Measurements from ENCODE around the gene MAFF.
A peak's percentile ranks its signal among the peaks of the same experiment; 100 is the strongest.

MAFF gene

DNA sequence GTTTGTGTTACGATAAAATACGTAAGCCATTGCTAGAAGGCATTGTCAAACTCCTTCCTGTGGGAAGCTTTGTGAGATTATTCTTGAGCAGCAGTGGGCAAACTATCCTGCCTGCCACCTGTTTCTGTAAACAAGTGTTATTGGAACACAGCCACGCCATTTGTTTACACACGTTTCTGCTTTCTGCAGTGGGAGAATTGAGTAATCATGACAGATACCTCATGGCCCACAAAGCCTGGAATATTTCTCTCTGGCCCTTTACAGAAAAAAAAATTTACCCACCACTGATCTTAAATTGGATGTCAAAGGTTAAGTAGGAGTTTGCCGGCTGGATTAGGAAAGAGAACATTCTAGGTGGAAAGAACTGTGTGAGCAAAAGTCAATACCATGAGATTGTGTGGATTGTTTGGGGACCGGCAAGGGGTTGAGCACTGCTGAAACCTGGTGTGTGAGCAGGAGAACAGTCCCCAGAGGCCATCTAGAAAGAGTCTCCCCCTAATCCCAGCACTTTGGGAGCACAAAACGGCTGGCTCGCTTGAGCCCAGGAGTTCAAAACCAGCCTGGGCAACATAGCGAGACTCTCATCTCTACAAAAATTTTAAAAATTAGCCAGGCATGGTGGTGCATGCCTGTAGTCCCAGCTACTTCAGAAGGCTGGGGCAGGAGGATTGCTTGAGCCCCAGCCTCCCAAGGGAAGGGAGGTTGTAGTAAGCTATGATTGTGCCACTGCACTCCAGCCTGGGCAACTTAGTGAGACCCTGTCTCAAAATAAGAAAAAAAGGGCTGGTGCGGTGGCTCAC is 14.2 kb upstream of the MAFF start:
- no peak for DNase-seq
- no peaks in the 10 kb centered on the region for H3K27me3 Mint-ChIP-seq
- H3K9me3 Mint-ChIP-seq: no peaks in the 10 kb centered on the region
- peaks cover 4% of the 10 kb centered on the region for H3K4me1 Mint-ChIP-seq (ENCODE audit: low read depth)
- H3K36me3 Mint-ChIP-seq (ENCODE audit: low read depth): no peaks in the 10 kb centered on the region
- no peak overlapping the region for H3K27ac Mint-ChIP-seq
- H3K4me3 Mint-ChIP-seq: no peak overlapping the region

DNA sequence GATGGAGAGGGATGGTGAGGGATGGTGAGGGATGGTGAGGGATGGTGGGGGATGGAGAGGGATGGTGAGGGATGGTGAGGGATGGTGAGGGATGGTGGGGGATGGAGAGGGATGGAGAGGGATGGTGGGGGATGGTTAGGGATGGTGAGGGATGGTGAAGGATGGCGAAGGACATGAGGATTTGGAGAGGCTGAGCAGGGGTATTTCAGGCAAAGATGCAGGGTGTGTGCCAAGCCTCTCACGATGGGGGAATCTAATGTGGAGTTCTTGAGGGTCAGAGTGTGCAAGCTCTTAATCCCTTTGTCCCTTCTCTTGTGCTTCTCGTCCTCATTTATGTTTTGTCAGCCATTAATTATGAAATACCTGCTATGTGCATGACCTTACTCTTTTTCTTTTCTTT is 12.7 kb upstream of the MAFF start:
- H3K27me3 Mint-ChIP-seq: no peaks in the 10 kb centered on the region

DNA sequence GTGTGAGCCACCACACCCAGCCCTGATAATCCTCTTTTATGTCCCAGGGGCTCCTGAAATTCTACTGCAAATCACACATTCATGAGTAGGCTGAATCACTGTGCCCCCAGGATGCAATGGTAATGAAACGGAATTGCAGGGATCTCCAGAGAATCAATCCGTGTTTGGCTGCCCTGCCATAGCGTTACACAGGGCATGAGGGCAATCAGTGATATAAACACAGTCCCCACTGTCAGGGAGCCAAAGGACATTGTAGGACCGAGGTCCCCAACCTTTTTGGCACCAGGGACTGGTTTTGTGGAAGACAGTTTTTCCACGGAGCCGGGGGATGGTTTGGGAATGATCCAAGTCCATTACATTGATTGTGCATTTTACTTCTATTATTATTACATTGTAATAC is 11.2 kb upstream of the MAFF start:
- H3K27me3 Mint-ChIP-seq: no peaks in the 10 kb centered on the region

More for the DNA sequence above, 12.7 kb upstream of the MAFF start:
- H3K4me3 Mint-ChIP-seq: no peak overlapping the region
- DNase-seq: no peak
- no peak overlapping the region for H3K27ac Mint-ChIP-seq
- no peaks in the 10 kb centered on the region for H3K36me3 Mint-ChIP-seq (ENCODE audit: low read depth)
- H3K4me1 Mint-ChIP-seq (ENCODE audit: low read depth): no peaks in the 10 kb centered on the region
- H3K9me3 Mint-ChIP-seq: no peaks in the 10 kb centered on the region

DNA sequence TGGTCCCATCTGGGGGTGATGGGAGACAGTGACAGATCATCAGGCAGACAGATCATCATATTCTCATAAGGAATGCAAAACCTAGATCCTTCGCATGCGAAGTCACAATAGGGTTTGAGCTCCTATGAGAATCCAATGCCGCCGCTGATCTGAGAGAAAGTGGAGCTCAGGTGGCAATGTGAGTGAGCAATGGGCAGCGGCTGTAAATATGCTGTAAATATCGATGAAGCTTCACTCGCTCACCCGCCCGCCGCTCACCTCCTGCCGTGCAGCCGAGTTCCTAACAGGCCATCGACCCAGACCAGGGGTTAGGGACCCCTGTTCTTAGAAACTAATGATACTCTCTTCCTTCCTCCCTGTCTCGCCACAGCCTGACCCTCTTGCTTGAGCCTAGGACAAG is 10.7 kb upstream of the MAFF start:
- Mint-ChIP-seq H3K27me3 (no peaks in the 10 kb centered on the region), H3K4me3 (no peak overlapping the region), H3K36me3 (ENCODE audit: low read depth) (no peaks in the 10 kb centered on the region), H3K27ac (no peak overlapping the region), H3K4me1 (ENCODE audit: low read depth) (peaks cover 4% of the 10 kb centered on the region), H3K9me3 (no peaks in the 10 kb centered on the region)
- no peak for DNase-seq

More for the DNA sequence above, 11.2 kb upstream of the MAFF start:
- DNase-seq: no peak
- Mint-ChIP-seq H3K36me3 (ENCODE audit: low read depth) (no peaks in the 10 kb centered on the region), H3K9me3 (no peaks in the 10 kb centered on the region), H3K27ac (no peak overlapping the region), H3K4me3 (no peak overlapping the region), H3K4me1 (ENCODE audit: low read depth) (peaks cover 4% of the 10 kb centered on the region)

DNA sequence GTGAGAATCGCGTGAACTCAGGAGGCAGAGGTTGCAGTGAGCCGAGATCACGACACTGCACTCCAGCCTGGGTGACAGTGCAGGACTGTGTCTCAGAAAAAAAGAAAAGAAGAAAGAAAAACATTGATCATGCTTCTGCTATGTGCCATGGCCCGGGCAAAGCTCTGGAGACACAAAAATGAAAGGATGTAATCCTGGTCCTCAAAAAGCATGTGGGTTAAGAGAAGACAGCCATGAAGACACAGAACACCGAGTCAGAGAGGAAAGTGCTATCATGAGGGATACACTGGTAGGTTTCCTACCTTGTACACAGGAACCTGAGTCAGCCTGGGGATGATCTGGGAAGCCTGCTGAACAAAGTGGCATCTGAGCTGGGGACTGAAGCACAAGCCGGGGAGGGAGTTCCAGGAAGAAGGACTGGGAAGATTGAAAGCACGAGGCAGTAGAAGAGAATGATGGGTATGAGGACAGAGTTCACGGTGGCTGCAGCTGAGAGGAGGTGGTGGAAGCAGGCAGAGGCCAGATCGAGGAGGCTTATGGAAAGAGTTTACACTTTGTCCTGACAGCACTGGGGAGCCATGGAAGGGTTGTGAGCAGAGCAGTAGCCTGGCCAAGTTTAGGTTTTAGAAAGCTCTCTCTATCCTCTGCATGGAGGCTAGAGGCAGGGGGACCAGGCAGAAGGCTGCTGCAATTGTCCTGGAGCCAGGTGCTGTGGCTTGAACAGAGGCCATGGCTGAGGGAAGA is 9.9 kb upstream of the MAFF start:
- Mint-ChIP-seq H3K4me3 (no peak overlapping the region), H3K27me3 (no peaks in the 10 kb centered on the region), H3K4me1 (ENCODE audit: low read depth) (peaks cover 4% of the 10 kb centered on the region), H3K36me3 (ENCODE audit: low read depth) (no peaks in the 10 kb centered on the region), H3K9me3 (no peaks in the 10 kb centered on the region), H3K27ac (no peak overlapping the region)
- DNase-seq: no peak

DNA sequence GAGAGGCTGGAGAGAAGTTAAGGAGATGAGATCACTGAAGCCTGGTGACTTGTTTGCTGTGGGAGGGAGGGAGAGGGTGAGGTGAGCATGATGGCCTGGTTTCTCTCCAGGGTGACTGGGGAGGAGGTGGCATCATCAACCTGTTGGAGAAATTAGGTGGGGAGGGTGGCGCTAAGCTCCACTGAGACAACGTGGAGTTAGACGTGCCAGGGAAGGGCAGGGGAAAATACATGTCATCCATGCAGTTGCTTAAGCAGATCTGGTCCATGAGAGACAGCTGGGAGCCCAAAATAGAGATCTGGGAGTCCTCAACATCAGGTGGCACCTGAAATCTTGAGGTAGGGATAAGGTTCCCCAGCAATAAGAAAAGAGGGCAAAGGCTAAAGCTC is 9.3 kb upstream of the MAFF start:
- Mint-ChIP-seq H3K36me3 (ENCODE audit: low read depth) (no peaks in the 10 kb centered on the region), H3K27ac (no peak overlapping the region), H3K4me3 (no peak overlapping the region), H3K4me1 (ENCODE audit: low read depth) (peaks cover 4% of the 10 kb centered on the region), H3K9me3 (no peaks in the 10 kb centered on the region), H3K27me3 (no peaks in the 10 kb centered on the region)
- DNase-seq: no peak

DNA sequence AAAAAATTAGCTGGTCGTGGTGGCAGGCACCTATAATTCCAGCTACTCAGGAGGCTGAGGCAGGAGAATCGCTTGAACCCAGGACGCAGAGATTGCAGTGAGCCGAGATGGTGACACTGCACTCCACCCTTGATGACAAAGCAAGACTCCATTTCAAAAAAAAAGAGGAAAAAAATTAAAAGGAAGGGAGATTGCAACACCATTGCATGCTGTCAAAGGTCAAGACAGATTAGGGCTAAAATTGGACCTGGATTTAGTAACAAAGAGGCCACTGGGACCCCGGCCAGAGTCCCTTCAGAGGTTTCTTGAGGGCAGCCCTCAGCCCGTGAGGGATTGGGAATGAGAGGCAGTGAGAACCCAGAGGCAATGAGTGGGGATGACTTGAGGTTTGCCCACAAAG is 8.2 kb upstream of the MAFF start:
- peaks cover 4% of the 10 kb centered on the region for H3K4me1 Mint-ChIP-seq (ENCODE audit: low read depth)
- H3K36me3 Mint-ChIP-seq (ENCODE audit: low read depth): no peaks in the 10 kb centered on the region
- no peak overlapping the region for H3K4me3 Mint-ChIP-seq
- DNase-seq: no peak
- no peaks in the 10 kb centered on the region for H3K9me3 Mint-ChIP-seq
- H3K27ac Mint-ChIP-seq: no peak overlapping the region
- no peaks in the 10 kb centered on the region for H3K27me3 Mint-ChIP-seq

DNA sequence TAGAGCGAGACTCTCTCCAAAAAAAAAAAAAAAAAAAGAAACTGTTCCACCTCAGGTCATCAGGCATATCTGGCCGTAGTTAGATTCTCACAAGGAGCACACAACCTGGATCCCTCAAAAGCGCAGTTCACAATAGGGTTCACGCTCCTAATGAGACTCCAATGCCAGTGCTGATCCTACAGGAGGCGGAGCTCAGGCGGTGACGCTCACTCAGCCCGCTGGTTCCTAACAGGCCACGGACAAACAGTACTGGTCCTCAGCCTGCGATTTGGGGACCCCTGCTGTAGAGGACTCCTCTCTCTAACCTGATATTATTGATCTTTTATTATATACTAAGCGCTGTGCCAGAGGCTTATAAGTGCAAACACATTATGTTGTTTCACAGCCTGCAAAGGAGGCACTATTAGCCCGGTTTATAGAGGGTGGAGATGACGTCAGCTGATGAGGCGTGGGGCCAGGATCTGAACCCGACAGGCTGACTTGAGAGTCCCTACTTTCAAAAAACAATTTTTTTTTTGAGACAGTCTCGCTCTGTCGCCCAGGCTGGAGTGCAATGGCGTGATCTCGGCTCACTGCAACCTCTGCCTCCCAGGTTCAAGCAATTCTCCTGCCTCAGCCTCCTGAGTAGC is 4.9 kb upstream of the MAFF start:
- Mint-ChIP-seq H3K27me3 (no peaks in the 10 kb centered on the region), H3K9me3 (no peaks in the 10 kb centered on the region), H3K27ac (no peak overlapping the region), H3K4me1 (ENCODE audit: low read depth) (peaks cover 20% of the 10 kb centered on the region), H3K36me3 (ENCODE audit: low read depth) (peaks cover 1% of the 10 kb centered on the region), H3K4me3 (no peak overlapping the region)
- DNase-seq: no peak

DNA sequence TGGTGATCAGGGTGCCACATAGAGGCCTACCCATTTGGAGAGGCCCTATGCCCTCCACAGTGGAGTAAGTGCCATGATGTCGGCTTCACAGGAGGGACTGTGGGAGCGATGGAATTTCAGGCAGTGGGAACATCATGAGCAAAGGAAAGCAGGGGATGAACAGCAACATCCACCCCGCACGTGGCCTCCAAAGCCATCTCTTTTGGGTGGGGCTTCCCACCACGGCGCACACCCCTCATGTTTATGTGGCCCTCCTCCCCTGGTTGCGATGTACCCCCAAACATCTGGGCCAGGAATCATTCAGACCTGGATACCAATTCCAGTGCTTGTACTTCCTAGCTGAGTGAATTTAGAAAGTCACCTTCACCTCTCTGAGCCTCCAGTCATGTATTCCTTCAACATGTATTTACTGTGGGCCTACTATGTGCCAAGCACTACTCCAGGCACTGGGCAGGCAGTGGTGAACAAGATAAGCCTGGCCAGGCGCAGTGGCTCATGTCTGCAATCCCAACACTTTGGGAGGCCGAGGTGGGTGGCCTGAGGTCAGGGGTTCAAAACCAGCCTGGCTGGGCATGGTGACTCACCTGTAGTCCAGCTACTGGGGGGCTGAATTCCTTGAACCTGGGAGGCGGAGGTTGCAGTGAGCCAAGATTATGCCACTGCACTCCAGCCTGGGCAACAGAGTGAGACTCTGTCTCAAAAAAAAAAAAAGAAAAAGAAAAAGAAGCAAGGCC is 1.8 kb upstream of the MAFF start:
- Mint-ChIP-seq H3K4me1 (ENCODE audit: low read depth) (peaks cover 38% of the 10 kb centered on the region), H3K4me3 (no peak overlapping the region), H3K27me3 (no peaks in the 10 kb centered on the region), H3K36me3 (ENCODE audit: low read depth) (peaks cover 2% of the 10 kb centered on the region), H3K27ac (no peak overlapping the region), H3K9me3 (no peaks in the 10 kb centered on the region)
- DNase-seq: no peak

DNA sequence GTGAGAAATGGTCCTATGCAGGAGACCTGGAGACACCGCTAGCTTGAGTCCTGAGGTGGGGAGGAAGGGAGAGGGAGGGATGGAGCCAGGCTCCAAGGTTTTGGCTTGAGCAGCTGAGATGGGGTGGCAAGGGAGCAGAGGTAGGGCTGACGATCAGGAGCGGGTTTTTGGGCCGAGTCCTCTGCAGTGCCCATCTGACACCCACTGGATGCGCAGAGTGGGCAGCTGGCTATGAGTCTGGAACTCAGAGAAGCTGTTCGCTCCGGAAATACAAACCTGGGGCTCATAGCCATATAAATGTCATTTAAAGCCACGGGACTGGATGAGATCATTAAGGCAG is 453 bp upstream of the MAFF start:
- Mint-ChIP-seq H3K27me3 (no peaks in the 10 kb centered on the region), H3K27ac (peak overlapping the region; percentile 84), H3K4me3 (peak overlapping the region; percentile 86), H3K4me1 (ENCODE audit: low read depth) (peaks cover 39% of the 10 kb centered on the region), H3K9me3 (no peaks in the 10 kb centered on the region), H3K36me3 (ENCODE audit: low read depth) (peaks cover 4% of the 10 kb centered on the region)
- DNase-seq: no peak

DNA sequence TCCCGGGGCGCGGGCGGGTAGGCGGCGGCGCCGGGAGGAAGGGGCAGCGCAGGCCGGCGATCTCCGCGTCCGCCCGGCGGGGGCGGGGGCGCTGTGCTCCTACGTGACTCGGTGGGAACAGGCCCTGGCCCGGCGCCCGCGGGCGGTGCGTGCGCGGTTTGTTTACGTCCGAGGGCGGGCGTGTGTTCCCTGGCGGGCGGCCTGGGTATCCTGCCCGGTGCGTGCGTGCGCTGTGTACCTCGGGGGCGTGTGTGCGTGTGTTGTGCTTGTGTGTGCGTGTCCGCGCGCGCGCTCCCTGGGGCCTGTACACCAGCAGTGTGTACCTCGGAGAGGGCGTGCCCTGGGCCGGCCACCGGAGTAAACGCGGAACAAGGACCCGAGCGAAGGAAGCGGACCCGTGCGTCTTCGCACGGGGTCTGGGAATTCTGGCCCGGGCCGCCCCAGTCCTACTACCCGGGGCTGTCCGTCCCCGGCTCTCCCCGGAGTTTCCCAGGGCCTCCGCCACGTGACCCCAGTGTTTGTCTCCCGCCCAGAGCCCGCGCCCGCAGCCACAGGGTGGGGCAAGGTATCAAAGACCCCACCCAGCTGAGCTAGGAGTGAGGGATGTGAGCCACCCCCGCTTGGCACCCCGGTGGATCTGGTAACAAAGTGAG is 769 bp downstream of the MAFF start:
- Mint-ChIP-seq H3K27ac (peak overlapping the region; percentile 91), H3K4me1 (ENCODE audit: low read depth) (peaks cover 39% of the 10 kb centered on the region), H3K4me3 (peak overlapping the region; percentile 85), H3K9me3 (no peaks in the 10 kb centered on the region), H3K36me3 (ENCODE audit: low read depth) (peaks cover 4% of the 10 kb centered on the region), H3K27me3 (no peaks in the 10 kb centered on the region)
- peak; percentile 69 for DNase-seq

DNA sequence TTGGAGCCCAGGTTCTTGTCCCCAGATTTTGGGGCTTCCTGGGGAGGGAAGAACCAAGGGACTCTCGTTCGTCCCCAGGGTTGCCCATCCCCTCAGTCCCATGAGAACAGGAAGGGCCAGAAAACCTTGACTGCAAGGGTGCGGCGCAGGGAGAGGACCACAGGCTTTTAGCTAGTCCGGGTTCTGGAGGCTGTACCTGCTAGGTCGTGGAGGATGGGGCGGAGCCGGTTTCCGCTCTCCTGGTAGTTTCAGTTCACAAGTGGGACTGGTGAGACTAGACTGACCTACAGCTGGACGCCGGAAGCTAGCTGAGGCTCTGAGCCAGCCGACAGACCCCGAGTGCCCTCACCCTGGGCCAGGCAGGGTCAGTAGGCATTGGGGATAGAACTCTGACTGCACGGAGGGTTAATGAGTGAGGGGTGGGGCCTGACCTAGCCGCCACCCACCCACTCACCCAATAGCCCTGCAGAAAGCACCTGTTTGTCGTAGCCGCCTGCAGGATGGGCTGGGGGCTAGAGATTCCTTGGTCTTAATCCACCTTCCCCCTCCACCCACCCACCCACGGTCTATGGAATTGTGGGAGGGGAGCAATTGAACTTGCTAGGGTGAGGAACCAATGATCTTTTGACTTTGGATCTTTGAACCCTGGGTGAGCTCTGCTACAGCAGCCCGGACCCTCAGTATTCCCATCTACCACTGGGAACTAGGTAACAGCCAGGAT is 1.5 kb downstream of the MAFF start:
- H3K27me3 Mint-ChIP-seq: no peaks in the 10 kb centered on the region
- peak; percentile 58 for DNase-seq
- H3K36me3 Mint-ChIP-seq (ENCODE audit: low read depth): peaks cover 6% of the 10 kb centered on the region
- peak overlapping the region; percentile 85 for H3K4me3 Mint-ChIP-seq
- H3K4me1 Mint-ChIP-seq (ENCODE audit: low read depth): peaks cover 42% of the 10 kb centered on the region
- no peaks in the 10 kb centered on the region for H3K9me3 Mint-ChIP-seq
- peak overlapping the region; percentile 91 for H3K27ac Mint-ChIP-seq

DNA sequence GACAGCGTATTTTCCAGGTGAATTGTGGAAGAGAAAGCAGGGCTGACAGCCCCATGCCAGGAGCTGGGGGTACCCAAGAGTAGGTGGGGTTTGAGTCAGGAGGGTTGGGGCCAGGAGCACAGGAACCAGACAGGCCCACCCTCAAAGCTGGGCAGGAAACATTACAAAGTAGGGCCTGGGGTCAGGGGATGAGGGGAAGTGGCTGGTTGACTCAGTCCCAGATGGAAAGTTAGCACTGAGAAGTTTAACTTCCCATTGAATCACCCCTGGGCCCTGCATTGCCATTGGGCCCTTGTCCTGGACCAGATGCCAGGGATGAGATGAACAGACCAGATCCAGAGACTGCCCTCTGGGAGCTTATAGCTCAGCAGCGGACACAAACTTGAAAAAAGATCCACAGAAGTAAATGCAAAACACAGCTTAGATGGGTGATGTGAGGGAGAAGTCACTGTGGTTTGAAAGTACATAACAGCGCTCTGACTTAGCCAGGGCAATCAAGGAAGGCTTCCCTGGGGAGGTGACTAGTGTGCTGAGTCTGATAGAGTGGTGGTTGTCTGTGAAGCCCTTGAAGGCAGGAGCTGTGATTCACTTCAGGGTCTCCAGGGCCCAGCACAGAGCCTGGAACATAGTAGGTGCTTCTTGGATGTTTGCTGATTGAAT is 2.2 kb downstream of the MAFF start:
- H3K36me3 Mint-ChIP-seq (ENCODE audit: low read depth): peaks cover 6% of the 10 kb centered on the region
- H3K4me3 Mint-ChIP-seq: peak overlapping the region; percentile 85
- peaks cover 46% of the 10 kb centered on the region for H3K4me1 Mint-ChIP-seq (ENCODE audit: low read depth)
- H3K27me3 Mint-ChIP-seq: no peaks in the 10 kb centered on the region
- H3K9me3 Mint-ChIP-seq: no peaks in the 10 kb centered on the region
- peak overlapping the region; percentile 85 for H3K27ac Mint-ChIP-seq
- no peak for DNase-seq
